ENCODE measurements around the gene CDK7. TPM values are rescaled to one million over a fixed set of nuclear protein-coding genes. Genes with fewer than 3 reads are reported as not detected.

CDK7 gene
- total RNA-seq, 1 experiment from 2014 or later = 53.4 TPM

GRCh38 chr5:69315972-69316371 is 81.3 kb downstream of the CDK7 start:
- Histone ChIP-seq H3K56ac (ENCODE audit: insufficient read length, low read depth, low read length) (no peak overlapping the region), H3K79me1 (ENCODE audit: insufficient read depth, low read depth, low read length, poor library complexity, severe bottlenecking) (no peaks in the 10 kb centered on the region), H3K27ac (ENCODE audit: insufficient read length, low read depth, low read length) (no peak overlapping the region), H4K5ac (ENCODE audit: insufficient read length, low read depth, low read length) (no peak overlapping the region), H2BK120ac (ENCODE audit: low read depth, low read length, poor library complexity, severe bottlenecking) (no peak overlapping the region), H4K20me1 (ENCODE audit: control insufficient read depth, insufficient read depth, insufficient read length) (no peaks in the 10 kb centered on the region), H3K4me1 (ENCODE audit: insufficient read depth, low read length) (no peaks in the 10 kb centered on the region), H2BK15ac (ENCODE audit: low read depth, low read length) (no peak overlapping the region), H3K79me2 (ENCODE audit: insufficient read depth, low read length) (no peaks in the 10 kb centered on the region), H3K18ac (ENCODE audit: insufficient read length, low read depth, low read length) (no peak overlapping the region), H3K14ac (ENCODE audit: insufficient read depth, low read length) (no peak overlapping the region), H2BK12ac (ENCODE audit: insufficient read length, low read depth, low read length) (no peak overlapping the region), H3T11ph (ENCODE audit: low read length) (no peak overlapping the region), H3K4ac (ENCODE audit: low read depth, low read length) (no peak overlapping the region), H4K8ac (replicated peaks; ENCODE audit: insufficient read length, low read depth, low read length) (no peak overlapping the region), H3K27me3 (ENCODE audit: insufficient read depth, low read length) (no peaks in the 10 kb centered on the region), H3K9me3 (ENCODE audit: control insufficient read depth, low read depth, low read length) (no peaks in the 10 kb centered on the region), H2BK5ac (ENCODE audit: insufficient read length, low read length) (no peak overlapping the region), H2AFZ (ENCODE audit: low read length) (no peak overlapping the region), H2BK20ac (ENCODE audit: low read depth, low read length, poor library complexity, severe bottlenecking) (no peak overlapping the region), H3K23me2 (ENCODE audit: insufficient read length, low read depth, low read length, poor library complexity, severe bottlenecking) (no peaks in the 10 kb centered on the region), H3K4me2 (ENCODE audit: insufficient read depth, insufficient read length, low read length) (no peak overlapping the region), H3K9ac (ENCODE audit: extremely low read depth, insufficient read length, low read length) (no peak overlapping the region), H3K23ac (ENCODE audit: insufficient read length, low read depth, low read length) (no peak overlapping the region), H4K91ac (ENCODE audit: insufficient read length, low read depth, low read length) (no peak overlapping the region), H2AK5ac (ENCODE audit: insufficient read length, low read length) (no peak overlapping the region)
- Mint-ChIP-seq H3K4me3 (no peak overlapping the region), H3K4me1 (peaks cover 0 to 9% of the 10 kb centered on the region in 2 experiments; a peak in 1 of 4 replicates), H3K27me3 (ENCODE audit: low read depth) (no peaks in the 10 kb centered on the region), H3K9me3 (no peaks in the 10 kb centered on the region), H3K36me3 (ENCODE audit: insufficient read depth in 1 of 3, low read depth in 3 of 3) (no peaks in the 10 kb centered on the region), H3K27ac (no peak overlapping the region)
- no peak for TF ChIP-seq CTCF (conservative IDR thresholded peaks at IDR 0.05)
- whole genome bisulfite sequencing (ENCODE audit: extremely low coverage, insufficient read length, low lambda C conversion rate) = no CpG with 5 or more reads among the region's 1 CpG
- DNase-seq = no peak
